Activated T-helper 1 cell treated with Interleukin-2 at 50 U/mL for 16 hours (primary cell): ENCODE results near the gene RTN1.

ENCODE experiments used
- DNase-seq: peaks from one replicate; pipeline ENCODE4 v3.0.0-alpha.2; 2020; ENCODE audit warnings: low read depth

The RTN1 gene

DNA sequence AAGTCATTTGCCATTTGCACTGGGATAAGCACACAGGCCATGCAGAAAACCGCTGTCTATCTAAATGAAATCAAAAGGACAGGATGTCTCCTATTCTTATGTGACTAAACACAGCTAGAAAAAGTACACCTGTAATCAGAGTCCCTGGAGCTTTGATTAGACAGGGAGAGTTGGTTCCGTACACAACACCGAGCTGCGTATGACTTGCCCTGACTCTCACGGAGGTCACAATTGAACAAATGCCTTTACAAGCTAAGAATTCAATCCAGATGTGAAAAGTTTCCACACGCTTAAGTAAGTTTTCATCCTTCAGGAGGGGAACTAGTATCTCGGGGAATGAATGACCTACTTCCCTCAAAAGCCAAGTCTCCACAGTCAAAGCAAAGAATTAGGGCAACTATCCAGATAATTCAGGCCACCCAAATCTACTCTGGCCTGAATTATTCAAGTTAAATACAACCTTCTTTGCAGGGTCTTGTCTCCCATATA is 67.5 kb downstream of the RTN1 start:
- no peak for DNase-seq

DNA sequence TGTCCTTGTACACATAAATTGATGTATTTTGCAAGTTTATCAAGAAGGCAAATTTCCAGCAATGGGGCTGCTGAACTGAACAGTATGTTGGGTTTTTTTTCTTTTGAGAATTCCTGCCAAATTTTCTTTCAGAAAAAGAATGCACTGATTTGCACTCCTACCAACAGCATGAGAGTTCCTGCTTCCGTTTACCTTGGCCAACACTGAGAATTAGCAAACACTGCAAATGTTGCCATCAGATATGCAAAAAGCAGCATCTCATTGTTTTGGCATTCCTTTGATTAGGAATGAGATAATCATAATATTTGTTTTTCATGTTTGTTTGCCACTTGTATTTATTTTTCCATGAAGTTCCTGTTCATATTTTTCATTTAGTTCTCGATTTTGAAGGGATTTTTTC is 82.4 kb downstream of the RTN1 start:
- no peak for DNase-seq

DNA sequence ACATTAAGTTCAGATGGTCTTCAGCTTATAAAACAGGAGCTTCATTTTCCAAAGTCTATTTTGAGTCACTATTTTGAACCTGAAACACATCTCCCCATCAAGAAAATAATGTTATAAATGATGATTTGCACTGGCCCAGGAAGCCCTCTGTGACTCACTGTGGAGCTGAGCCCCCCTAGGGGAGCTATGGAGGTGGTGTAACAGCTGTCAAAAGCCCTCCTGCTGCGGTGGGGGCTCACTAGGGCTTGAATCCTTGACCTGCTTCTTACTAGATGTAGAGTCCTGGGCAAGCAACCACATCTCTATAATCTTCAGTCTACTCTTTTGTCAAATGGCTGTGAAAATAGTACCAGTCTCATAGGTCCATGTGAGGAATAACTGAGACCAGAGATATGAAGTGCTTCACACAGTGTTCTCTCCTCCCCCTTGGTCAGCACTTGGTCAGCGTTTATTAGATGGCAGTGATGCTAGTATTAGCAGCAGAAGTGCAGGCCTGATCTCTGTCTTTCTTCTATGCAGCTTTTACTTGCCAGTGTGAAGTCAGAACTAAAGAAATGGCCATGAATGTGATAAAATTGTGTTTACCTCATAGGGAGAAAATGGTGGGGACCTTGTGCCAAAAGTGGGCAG is 83.4 kb downstream of the RTN1 start:
- DNase-seq: no peak

DNA sequence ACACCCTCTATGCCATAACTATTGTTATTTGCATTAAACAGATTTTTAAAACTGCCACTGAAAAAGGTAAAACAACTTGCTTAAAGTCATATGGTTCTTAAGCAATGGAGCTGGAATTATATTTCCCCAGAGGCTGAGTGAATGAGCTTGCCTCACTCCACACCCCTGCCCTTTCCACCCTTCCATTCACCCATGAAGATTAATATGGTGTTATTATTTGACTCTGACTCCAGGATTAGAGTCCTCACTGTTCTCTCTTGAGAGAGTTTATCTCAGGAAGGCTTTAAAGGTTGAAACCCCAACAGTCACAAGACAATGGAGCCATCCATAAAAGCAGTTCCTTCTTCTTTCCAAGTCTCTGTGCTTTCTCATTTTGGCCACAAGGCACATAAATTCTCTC is 84.9 kb downstream of the RTN1 start:
- no peak for DNase-seq

DNA sequence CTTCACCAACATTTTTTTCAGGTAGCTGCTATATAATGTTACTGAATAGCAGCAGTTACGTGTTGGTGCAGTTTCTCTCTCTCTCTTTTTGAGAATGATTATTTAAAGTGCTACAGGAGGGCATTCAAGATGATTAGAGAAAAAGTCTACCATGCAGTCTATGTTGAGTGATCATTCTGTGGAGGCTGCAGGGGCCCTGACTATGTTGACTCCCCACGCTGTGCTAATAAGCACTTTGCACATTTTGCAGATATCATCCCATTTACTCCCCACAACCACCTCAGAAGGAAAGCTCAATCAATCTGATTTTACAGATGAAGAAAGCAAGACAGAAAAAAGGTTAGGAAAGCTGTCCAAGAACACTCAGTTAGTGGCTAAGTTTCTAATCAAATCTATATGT is 87.8 kb downstream of the RTN1 start:
- no peak for DNase-seq

DNA sequence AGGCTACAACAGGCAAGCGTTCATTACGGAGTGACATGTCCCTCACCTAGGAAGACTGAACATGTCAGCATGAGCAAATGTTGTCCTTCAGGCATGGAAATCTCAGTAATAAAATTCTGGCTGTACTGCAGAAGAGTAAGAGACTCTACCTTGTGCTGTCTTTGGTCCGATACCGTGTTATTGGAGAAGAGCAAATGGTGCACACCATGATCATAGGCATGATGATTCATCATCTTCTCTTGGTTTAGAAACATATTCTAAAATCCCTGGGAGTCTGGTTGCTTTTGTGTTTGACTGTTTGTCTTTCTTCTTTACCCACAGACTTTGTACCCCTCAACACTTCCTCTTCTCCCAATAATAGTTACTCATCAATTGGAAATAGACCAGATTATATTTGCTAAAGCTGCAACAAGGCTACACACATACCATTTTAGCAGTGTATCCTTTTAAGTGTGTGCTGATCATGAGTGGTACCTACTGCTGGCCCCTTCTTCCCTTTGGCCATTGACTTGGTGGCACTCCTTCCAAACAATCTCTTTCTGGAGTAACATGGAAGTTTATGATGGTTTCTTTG is 93.5 kb downstream of the RTN1 start:
- DNase-seq: no peak

DNA sequence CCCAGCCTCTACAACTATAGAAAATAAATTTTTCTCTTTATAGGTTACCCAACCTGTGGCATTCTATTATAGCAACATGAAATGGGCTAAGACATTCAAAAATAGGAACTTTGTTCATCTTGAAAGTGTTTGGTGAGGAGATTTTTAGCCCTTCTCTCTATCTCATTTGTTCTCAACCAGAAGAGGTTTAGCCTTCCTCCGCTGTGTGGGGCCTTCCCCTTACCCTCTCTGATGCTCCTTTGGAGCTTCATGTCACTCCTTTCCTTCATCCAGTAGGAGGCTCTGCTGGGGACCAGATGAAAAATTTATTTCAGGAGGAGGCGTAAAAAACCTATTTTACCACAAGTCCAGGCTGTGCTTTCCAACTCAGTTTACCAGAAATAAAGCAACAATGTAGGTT is 94.1 kb downstream of the RTN1 start:
- DNase-seq: no peak

DNA sequence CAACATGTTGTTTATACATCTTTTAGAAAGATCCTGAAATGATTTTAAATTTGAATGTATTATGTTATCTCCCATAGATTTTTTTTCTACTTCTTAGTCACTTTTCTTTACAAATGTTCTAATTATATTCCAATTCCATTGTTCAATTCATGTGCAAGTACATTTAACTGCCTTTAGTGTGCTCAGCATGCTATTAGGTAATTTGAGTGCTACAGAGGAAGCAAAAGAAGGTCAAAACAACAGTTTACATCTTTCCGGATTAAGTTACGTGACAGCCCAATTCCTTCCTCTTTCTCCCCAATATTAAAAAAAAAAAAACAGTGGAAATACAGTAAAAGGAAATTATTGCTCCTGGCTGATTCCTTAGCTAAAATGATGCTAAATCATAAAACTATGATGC is 98.3 kb downstream of the RTN1 start:
- DNase-seq: no peak

DNA sequence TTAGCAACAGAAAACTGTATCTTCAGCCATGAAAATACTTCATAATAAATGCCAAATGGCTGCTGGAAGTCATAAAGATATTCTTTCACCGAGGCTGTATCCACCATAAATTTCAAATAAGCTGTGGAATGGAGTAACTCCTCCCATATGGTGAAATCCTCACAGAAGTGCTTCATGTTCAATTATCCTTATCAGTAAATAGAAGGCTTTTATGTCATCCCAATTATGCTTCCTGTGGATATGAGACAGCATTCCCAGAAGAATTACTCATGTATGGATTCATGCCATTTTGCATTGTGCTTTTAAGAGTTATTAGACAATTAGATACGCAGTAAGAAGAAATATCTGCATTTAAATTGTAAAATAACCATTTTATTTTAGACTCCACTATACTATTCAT is 99.0 kb downstream of the RTN1 start:
- DNase-seq: no peak

DNA sequence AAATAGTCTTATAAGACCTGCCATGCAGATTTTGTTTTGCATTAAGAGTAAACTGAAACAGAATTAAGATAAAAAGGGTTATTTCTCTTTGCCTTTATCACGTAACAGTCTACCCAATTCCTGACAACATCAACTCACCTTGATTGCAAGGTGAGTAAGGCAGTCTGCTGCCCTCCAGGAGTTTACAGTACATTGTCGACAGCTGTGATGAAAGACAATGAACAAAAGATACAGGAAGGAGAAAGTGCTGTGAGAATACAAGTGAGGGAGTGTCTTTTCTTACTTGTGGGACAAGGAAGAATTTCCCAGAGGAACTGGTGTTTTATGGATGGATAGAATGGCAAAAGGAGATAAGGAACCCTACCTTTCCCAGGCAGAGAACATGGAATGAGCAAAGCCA is 101.0 kb downstream of the RTN1 start:
- DNase-seq: no peak

DNA sequence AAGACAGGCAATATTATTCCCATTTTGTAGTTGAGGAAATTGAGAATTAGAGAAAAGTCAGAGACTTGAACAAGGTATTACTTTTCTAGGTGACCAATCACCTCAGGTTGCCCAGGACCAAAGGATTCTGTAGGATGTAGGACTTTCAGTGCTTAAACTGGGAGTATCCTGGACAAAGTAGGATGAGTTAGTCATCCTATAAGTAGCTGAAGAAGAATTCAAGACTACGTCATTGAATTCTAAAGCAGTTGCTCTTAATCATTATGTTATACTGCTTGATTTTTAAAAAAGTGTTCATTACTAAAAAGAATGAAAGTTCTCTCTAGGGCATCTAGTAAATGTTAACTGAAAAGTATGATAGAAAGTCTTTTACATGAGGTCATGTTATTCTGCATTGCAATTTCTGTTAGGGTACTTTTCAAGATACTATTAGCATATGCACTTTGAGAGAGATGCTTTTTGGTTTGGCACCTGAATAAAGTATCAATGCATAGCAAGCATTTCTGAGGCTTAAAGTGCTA is 101.7 kb downstream of the RTN1 start:
- no peak for DNase-seq

DNA sequence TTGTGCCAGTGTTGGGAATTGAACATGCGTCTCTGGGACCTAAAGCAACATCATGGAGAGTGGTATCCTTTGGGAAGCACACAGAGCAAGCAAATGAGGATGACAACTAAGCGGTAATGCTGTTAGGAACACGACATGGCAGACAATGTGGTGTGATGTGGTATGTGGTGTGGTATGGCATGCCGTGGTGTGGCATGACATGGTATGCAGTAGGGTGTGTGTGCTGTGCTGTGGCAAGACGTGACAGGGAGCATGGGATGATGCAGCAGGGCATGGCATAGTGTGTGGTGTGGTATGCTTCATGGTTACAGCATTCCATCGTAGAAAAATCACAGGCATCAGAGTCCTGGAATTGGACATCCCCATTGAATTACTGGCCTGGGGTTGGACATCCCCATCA is 108.7 kb downstream of the RTN1 start:
- no peak for DNase-seq

DNA sequence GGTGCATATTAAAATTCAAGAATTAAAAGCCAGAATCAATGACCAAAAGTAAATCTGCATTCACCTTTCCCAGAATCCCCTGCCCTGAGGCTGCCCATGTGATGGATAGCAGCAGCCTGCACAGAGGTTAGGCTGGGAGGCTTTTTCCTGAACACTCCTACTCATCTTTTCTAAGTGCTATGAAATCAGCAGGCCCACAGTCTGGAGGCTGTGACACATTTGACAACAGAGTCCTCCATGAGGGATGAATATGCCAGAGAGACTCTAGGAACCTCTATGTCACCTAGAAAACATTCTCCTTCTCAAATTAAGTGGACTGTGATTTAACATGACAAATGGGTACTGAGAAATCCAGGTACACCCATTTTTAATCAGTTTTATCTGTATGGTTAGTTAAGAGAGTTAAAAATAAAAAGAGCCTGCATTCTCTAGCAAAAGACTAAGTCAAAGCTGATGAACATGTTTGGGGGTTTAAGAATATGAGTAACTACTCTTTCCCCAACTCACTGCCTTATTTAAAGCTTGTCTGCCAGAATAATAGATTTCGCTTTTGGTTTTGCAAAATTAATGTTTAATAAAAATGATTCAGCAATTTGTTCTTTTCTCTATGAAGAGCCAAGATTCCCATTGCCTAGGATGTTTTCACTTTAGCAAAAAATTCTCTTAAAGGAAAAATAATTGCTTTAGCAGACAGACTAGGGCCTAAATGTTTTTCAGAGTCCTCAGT is 115.0 kb downstream of the RTN1 start:
- no peak for DNase-seq

DNA sequence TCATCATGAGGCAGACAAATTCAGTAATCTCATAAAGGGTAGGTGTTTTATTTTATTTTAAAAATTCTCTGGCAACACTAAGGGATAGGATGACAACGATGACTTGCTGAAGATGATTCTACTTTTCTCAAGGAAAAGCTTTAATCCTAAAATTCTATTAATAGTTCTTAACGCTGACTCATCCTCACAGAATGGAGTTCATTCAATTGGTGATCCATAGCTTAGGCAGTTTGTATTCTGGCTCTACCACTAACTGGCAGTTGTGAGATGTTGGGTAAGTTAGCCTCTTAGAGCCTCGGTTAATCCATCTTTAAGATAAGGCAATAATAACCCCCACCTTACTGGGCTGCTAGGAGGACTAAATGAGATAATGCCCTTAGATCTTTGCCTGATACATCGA is 116.3 kb downstream of the RTN1 start:
- DNase-seq: no peak

DNA sequence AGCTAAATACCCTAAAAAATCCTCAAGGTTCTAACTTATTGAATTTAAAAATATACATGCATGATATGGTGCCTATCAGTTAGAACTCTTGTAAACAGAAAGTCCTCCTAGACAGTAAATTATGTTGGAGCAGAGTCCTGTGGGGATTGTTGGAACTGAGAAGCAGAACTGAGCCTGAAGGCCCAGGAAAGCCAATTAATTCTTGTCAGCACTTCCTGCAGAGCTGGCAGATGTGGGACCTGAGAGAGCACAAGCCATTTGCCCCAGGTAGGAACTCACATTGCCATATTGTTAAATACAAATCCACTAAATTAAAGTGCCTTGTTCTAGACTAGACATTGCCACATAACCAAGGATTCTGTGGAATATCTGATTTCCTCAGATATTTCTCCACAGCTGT is 117.1 kb downstream of the RTN1 start:
- no peak for DNase-seq

DNA sequence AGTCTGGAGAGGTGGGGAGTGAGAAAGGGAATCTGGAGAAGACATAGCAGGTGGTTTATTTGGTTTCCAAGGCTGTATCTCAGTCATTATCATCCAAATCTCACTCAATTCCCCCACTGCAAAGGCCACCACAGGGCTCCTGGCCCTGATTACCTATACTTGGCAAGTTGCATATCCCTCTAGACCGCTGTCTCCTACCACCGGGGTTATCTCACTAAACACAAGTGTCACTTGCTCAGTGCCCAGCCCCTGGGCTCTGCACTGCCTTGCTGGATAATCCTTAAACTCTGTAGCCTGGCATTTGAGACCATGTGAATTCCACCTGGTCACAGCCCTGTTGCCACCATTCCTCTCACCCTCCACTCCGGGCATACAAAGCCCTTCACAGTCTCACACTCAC is 119.0 kb downstream of the RTN1 start:
- DNase-seq: no peak

DNA sequence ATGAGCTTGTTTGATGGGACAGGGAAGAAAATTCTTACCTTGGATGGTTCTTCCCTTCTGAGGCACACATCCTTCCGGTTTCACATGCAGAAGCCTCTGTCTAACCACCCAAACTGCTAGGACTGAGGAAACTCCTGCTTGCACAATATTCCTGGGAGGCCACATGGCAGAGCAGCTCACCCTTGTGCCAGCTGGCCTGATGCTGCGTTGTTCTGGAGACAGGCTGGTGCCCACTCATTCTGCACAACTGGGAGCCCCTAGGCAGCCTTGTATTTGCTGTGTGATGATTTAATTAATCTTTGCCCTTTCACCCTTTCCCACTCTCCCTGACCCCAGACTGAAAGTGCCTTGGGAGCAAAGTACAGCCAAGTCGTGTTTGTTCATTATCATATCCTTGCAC is 130.8 kb downstream of the RTN1 start:
- no peak for DNase-seq

DNA sequence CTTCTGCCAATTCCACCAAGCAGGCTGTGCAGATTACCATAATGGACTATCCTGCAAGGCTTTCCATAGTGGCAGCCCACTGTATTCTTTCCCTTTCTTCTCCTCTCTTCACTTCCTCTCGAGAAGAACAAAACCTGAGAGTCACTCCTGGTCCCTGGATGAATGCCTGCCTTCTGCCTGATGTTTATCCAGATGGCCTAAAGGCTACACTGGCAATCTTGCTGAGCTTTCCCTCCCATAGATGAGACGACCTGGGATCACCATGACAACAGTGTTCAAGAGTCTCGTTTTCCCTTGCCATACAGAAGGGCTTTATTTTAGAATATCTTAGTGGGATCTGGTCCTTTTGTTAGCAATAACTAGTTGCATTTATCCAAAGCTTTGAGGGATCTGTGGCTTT is 142.3 kb downstream of the RTN1 start:
- no peak for DNase-seq

DNA sequence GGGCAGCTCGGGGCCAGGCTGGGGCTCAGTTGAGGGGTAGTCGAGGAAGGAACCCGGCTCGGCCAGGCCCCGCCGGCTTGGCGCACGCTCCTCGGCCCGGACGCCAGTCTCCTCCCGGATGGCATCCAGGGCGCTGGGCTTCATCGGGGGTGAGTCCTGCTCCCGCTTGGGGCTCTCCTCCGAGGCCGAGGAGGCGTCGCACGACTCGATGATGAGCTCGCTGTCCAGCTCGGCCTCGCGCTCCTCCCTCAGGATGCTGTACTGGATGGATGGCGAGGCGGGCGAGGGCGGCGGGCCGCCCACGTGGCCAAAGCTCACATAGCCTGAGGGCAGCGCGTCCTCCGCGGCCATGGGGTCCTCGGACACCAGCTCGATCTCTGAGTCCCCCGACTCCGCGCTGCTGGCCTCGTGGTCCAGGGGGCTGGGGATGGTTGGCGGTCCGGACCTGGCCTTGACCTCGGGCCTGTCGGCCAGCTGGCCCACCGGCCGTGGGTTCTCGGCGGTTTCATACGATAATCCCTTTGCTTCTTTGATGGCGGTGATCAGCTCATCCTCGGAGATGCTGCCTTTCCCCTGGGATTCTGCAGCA is 143.4 kb downstream of the RTN1 start:
- no peak for DNase-seq

DNA sequence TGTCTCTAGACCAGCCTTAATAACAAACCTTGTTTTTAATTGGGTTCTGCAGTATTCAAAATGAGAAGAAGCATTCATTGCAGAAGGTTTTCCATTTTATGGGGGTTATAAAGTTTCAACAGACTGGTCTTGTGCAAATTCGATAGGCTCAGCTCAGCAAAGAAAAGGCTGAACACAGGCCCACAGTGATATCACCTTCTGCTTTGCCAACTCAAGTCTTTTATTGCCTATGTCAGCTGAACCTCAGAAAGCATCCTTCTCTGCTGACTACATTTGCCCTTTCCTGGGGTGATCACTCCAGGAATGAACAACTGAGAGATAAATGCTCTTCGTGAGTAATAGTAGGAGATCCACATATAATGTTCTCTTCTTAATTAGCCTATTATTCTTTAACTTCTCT is 159.5 kb downstream of the RTN1 start:
- DNase-seq: no peak

DNA sequence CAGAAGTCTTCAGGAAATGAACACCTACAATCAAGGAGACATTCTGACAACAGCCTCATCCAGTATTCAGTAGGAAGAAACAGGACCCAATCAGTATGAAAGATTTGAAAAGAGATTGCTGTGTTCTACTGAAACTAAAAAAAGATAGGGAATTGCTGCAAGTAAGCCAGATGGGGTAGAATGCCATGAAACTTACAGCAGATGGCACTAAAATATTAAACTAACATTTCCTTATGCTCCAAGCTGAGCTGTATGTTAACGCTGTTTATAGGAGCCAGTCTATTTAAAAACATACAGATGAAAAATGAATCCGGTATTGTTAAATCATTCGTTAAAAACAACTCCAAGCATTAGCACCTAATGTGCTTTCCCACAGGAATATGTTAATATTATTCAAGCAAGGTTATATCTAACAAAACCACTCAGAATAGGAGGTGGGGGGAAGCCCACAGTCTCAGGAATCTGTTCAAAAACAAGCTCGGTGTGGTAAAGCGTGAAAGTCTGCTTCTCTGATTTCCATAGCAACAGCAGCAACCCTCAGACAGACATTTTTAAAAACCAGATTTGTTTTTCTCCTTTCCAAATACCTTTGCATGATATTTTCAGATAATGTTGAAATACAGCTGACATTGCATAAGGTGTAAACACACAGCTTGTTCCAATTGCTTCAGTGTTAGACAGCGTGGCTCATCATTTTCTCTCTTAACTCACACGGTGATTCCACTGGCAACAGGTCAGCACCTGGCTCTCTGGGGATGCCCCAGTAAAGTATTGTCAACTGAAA is 162.6 kb downstream of the RTN1 start:
- DNase-seq: no peak

DNA sequence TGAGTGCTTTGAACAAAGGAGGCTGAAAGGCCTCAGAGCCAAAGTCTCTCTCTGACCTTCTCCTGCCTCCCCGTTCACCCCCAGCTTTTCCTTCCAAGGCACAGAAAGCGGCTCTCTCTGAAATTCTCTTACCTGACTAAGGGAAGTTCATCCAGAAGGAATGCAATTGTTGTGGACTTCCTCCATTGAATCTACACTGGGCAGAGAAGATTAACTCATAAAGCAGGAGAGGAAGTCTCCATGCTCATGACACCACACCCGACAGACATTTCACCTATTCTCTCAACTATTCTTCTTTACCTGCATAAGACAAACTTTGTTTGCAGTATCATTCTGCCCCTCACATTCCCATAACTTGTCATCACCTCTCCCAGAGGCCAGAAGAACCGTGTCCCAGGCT is 164.7 kb downstream of the RTN1 start:
- DNase-seq: no peak
